ENCODE results near the gene PRKN.

Gene PRKN

GRCh38 chr6:162219266-162219665 is 508.3 kb downstream of the PRKN start:
- TF ChIP-seq ZFX (IDR thresholded peaks at IDR 0.05; ENCODE audit: borderline replicate concordance) (no peak), CTCF (IDR thresholded peaks at IDR 0.05) (no peak)
- H3K27ac ChIP-seq, result no peak overlapping the region

DNA sequence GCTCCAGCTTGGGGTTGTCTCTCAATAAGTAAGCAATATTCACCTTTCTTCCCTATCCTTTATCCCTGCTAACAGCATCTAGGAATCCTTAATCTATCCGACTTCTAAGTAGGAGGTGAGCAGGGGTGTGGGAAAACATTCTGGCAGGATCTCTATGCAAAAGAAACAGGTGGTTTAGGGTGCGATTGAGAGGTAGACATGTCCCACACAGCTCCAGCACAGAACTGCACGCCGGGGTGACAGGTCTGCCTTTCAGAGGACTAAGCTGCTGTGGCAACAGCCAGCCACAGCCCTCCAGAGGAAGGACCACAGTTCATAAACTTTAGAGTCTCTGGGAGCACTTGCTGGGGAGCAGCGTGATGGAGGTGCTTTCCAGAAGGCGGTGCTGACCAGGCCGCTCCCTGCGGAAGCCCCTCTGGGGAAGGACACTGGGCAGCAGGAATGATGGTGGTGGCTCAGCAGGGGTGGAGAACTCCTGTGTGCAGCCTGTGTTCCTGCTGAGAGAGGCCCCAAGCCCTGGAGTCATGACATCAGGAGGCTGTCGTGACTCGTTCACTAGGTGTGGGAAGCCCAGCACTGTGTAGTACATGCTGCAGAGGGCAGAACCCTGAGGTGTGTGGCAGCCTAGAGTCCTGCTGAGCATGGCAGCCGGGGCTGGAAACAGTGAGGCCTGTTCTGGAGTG is 509.6 kb downstream of the PRKN start:
- TF ChIP-seq ZFX (IDR thresholded peaks at IDR 0.05; ENCODE audit: borderline replicate concordance), result no peak
- no peak for TF ChIP-seq CTCF (IDR thresholded peaks at IDR 0.05)
- no peak overlapping the region for H3K27ac ChIP-seq

GRCh38 chr6:162217058-162217457 is 510.5 kb downstream of the PRKN start:
- no peak overlapping the region for H3K27ac ChIP-seq
- no peak for TF ChIP-seq CTCF (IDR thresholded peaks at IDR 0.05)
- no peak for TF ChIP-seq ZFX (IDR thresholded peaks at IDR 0.05; ENCODE audit: borderline replicate concordance)

DNA sequence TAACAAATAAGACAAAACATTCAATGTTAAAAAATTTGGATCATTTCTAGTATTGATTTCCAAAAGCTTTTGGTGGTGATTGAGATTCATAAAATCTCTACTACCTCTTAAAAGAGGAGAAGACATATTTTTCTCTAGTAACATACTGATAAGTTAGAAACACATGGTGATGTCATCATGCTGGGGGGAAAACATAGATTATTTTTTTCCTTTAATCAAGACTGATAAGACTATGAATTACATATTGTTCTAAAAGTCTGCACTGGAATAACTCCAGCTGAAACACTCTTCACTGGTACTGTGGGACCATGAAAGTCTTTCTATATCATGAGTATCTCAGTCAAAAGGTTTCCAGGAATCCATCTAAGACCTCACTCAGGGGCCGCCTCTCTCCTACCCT is 515.8 kb downstream of the PRKN start:
- no peak for TF ChIP-seq ZFX (IDR thresholded peaks at IDR 0.05; ENCODE audit: borderline replicate concordance)
- TF ChIP-seq CTCF (IDR thresholded peaks at IDR 0.05), result no peak

GRCh38 chr6:162211022-162211421 is 516.5 kb downstream of the PRKN start:
- no peak overlapping the region for H3K27ac ChIP-seq
- TF ChIP-seq CTCF (IDR thresholded peaks at IDR 0.05) (no peak), ZFX (IDR thresholded peaks at IDR 0.05; ENCODE audit: borderline replicate concordance) (no peak)

More for the DNA sequence above, 515.8 kb downstream of the PRKN start:
- H3K27ac ChIP-seq, result no peak overlapping the region

DNA sequence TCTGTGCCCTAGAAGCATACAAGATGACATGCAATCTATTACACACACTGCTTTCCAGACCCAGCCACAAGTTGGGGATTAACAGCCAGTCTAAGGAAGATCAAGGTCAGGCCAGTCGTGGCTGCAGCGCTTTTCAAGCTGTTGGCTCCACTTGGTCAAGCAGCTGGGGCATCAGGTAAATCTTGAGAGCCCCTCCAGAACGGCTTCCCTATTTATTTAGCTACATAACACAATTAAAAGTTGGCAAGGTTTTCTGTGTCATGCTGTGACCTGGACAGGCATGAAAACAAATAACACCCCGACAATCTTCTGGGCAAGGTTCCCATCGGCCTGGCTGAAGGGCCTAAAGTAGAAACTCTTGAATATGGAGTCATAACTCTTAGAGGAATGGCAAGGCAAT is 524.3 kb downstream of the PRKN start:
- H3K27ac ChIP-seq, result no peak overlapping the region
- TF ChIP-seq CTCF (IDR thresholded peaks at IDR 0.05), result no peak
- TF ChIP-seq ZFX (IDR thresholded peaks at IDR 0.05; ENCODE audit: borderline replicate concordance), result no peak

GRCh38 chr6:162200945-162201690 is 526.4 kb downstream of the PRKN start:
- H3K27ac ChIP-seq, result no peak overlapping the region
- no peak for TF ChIP-seq ZFX (IDR thresholded peaks at IDR 0.05; ENCODE audit: borderline replicate concordance)
- TF ChIP-seq CTCF (IDR thresholded peaks at IDR 0.05), result no peak

Measured in 22Rv1 (cell line).